HG03378 (cell line): ENCODE data around the gene AHDC1.

Experiments used
- ATAC-seq: cut with Tn5 transposase; IDR thresholded peaks from one replicate; pipeline ENCODE4 v1.9.1; 2021; ENCODE audit warnings: mild to moderate bottlenecking, moderate library complexity; ENCODE audit not compliant: unreplicated experiment

The AHDC1 gene

DNA sequence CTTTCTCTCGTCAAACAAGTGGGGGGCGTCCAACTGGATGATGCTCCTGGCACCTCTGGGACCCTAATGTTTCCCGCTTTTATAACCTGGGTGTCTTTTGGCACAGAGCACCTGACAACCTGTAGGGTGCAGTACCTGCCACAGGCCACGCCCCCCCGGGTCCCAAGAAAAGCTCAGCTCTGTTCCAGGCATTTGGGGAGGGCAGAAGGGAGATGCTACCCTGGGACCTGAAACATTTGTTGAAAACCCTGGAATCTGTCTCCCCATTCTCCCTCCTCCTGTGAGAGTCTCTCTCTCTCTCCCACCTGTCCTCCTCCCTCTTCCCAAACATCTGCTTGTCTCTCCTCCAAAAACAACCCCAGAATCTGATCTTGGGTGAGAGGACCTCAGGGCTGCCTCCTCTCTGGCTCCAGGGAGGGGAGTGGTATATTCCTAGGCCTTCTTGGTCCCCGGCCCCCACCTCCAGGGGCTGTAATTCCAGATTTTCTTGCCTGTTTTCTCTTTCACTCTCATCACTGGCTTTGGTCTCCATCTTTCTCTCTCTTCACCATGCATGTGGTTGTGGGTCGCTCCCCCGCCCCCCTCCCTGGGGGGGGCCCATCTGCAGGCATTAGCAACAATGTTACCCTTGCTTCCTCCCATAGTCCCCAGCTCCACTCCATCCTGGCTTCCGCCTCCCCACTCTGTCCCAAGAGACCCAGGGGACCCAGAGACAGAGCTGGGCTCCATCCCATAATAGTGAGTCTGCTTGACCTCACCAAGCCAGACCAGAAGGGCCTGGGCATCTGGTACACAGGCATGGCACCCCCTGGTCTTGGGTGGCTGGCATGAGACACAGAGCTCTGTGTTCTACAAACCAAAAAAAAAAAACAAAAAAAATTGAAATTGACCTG is 4.1 kb downstream of the AHDC1 start:
- no peak for ATAC-seq

DNA sequence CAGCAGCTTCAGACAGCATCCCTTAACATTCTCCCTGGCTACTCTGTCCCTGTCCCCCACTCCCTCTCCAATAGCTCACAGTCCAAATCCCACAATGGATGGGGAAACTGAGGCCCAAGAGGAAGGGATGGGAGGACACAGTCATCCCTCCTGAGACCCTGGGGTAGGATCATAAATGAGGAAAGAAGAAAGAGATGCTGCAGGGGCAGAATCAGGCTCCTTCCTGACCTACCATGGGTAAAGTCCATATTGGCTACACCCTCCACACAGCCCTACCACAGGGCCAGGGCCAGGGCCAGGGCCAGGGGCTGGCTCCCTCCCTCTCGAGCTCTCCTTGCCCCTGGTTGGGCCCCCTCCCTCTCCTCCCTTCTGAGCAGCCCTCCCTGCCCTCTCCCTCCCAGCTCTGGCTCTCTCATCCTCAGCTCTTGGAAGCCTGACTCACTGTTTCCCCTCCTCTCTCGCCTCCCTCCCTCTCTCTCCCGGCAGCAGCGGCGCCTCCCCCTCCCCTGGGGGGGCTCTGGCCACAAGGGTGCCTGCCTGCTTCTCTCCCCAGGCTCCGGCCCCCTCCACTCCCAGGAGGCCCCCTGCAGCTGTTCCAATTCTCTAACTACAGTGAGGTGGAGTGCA is 4.9 kb downstream of the AHDC1 start:
- ATAC-seq = no peak

DNA sequence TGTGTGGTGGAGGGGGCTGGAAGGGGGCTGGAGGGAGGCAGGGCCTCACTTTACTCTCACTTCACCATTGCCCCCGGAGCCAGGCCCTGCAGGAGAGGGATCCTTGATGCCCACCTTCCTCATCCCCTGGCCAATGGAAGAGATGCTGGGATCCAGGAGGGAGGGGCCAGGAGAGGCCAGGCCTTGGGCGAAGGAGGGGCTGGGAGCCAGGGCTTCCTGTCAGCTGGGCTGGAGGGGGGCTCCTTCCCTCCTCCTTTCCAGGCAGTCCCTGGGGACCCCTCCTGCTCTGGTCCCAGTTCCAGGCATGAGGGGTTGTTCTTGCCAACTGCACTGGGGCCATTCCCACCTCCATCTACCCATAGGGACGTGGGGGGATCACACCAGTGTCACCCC is 5.7 kb downstream of the AHDC1 start:
- no peak for ATAC-seq

DNA sequence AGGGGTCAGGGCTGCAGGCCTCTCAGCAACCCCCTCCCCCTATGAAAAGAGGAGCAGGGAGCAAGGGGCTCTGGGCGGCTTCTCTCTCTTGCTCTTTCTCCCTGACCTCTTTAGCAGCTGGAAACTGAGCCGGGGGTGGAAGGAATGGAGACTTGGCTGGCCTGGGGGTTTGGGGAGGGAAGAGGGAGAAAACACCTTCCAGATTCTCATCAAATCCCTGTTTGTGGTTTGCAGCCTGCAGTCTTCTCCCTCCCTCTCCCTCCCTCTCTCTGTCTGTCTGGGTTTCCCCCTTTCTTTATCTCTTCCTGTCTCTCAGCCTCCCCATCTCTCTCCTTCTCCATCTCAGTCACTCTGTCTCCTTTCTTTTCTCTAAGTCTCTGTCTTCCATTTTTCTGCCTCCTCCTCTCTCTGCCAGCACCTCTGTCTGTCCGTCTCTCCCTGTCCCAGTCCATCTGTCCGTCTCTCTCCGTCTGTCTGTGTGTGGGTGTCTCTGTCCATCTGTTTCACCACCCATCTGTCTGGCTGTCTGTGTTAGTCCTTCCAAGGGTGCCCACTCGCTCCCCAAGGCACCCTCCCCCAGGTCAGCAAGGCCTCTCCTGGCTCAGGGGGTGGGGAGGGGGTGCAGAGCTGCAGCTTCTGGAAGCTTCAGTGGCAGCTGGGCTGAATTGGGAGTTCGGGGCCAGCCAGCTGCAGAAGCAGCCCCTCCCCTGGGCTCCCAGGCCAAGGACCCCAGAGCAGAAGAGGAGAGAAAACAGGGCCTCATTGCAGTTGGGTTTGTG is 6.2 kb downstream of the AHDC1 start:
- ATAC-seq = no peak

DNA sequence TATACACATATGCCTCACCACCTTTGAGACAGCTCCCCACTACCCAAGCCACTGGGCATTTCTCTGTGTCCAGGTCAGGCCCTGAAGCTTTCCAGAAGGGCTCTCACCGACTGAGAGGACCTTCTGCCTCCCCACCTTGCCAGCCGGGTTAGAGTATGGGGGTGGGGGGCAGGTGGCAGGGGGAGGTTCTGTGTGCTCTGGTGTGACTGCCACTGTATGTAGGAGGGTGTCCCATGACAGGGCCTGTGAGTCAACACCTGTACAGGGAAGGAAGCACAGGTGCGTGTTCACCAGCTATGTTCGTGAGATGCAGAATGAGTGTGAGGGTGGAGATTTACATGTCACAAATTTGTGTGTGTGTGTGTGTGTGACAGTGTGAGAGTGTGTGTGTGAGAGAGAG is 7.0 kb downstream of the AHDC1 start:
- no peak for ATAC-seq

DNA sequence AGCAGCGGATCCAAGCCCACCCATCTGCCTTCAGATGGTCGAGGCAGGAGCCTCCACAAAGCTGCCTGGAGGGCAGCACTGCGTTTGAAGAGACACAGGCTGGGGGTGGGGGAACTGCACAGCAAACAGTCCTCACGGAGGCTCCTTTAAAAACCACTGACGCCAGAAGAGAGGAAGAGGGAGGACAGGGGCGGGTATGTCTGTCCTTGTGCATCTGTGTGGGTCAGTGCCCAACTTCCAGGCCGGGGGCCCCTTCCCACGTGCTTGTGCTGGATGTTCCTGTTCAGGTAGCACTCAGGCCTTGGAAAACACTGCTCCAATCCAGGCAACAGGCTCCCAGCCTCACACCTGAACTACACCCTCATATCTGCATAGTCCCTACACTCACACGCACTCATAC is 7.7 kb downstream of the AHDC1 start:
- ATAC-seq = no peak

DNA sequence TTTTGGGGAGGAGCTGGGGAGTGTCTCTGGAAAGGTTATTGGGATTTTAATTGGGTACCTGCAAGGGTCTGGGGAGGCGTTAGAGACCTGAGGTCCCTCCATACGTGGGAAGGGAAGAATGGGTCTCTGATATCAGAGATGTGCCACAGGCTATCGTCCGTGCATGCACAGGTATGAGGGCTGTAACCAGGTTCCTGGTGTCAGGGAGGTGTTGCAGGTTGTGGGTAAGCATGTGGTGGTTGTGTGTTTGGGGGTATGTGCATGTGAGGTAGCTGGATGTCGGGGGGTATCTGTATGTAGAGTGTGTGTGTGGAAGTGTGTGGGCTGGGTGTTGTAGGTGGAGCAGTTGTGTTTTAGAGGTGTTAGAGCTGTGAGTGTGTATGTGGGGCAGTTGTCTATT is 8.3 kb downstream of the AHDC1 start:
- no peak for ATAC-seq

DNA sequence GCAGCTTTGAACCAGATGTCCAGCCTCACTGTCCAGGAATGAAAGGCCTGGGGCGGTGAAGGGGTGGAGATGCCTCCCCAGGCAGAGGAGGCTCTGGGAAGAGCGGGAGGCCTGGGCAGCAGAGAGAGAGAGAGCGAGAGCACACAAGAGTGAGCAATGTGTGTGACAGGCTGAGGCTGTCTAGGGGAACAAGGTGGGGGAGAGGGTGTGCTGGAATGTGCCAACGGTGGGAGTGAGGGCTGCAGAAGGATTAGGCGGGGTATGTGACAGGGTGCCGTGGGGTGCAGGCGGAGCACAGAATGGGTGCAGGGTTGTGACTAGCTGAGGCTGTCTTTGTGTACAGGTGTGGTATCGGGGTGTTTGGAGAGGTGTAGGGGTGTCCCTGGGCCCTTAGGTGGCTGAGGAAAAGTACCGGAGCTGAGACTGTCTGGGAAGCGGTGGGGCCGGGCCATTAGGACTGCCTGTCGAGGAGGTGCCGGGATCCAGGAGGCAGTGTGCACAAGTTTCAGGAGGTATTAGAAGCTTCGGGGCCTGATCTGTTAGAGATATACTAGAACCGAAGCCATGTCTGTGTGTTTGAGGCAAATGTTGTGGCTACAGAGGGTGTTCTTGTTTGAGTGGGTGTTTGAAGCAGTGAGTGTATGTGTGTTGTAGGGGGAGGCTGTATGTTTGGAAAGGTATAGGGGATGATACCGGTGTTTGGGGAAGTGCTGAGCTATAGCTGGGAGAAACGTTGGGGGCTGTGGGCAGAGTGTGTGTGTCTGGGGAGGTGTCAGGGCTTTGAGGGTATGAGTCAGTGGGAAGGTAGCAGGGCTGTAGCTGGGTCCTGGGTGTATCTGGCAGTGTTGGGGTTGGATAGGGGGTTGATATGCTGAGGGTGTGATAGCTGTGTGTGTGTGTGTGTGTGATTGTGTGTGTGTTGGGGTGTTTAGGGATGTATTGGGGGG is 9.1 kb downstream of the AHDC1 start:
- no peak for ATAC-seq

DNA sequence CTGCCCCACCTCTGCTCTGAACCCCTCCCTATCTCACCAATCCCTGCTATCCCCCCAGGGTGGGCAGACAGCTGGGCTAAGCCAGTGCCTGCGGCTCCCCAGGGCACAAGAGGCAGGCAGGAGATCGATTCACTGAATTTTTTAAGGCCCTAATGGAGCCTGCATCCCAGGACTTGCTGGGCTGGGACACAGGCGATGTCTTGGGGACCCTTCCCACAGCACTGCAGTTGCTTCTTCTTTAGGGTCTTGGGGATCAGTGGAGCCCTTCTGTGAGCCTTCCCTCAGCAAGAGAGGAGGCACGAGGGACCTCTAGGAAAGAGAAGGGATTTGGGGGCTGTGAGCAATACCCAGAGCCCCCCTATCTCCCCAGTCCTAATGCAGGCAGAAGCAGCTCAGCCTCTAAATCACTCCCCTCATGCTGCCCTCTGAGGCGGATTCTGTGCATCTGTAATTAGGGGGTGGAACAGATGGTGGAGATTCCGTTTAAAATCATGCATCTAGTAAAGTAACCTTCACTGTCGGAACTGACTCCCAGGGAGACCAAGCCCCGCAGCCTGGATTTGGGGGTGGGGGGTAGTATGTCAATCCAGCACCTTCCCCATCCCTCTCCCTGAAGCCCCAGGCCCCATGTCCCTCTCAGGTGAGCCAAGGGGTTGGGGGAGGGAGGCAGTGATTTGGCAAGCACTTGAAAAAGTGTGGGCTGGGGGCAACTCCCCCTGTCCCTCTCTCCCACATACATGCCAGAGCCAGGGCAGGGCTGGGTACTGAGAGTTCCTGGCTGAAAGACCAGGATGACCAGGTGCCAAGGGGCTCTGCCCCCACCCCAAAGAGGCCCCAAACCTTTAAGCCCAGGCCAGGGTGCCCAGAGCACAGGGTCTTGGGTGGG is 10.0 kb downstream of the AHDC1 start:
- ATAC-seq = no peak

DNA sequence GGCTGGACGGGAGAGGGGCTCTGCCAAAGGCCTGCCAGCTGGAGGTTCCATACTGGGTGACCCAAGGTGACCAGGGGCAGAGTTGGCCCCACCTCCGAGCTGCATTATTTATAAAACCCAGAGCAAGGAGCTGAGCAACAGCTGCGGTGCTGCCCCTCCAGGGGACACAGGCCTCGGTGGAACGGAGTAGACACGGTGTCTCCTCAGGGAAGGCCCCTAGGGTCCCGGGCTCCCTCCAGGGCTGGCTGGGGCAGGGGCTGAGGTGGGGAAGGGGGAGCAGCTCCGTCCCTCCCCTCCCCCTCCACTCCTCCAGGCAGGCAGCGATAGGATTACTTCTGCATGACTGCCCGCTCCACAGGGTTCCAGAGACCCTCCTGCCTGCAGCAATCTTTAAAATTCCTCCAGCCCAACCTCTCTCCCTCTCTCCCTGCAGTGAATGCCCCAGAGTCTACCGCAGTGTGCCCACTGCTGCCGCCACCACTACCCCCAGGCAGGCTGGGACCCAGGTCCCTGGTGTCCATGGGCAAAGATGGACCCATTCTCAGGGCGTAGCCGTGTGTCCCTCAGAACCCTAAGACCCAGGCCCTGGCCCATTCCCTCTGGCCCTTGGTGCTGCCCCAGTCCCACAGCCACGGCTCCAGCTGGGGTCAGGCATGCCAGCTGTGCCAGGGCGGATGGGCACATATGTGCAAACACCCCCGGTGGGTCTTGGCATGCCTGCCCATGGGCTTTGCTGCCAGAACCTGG is 10.8 kb downstream of the AHDC1 start:
- no peak for ATAC-seq

DNA sequence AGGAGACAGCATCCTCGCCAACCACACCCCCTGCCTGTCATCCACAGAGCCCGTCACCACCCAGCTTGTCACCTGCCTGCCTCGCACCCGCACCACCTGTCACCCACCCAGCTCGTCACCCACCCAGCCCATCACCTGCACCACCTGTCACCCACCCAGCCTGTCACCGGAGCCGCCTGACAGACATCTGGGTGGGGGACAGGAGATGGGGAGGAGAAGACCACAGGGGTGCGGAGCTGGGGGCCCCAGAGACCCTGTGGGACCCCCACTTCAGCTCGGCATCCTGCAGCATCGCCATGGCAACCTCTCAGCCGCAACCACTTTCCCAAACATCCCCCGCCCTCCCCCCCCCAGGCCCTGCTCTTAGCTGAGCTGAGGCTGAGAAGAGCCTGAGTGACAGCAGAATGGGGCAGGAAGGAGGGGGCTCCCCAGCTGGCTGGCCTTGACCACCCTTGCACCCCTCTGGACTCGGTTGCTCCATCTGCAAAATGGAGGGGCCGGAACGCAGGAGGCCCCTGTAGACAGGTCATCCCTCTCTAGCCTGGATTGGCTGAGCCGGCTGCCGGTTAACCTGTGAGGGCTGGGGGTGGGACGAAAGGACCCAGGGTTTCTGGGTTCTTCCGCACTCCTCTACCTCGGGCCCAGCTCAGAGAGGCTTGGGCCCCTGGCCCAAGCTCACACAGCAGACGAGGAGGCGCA is 11.6 kb downstream of the AHDC1 start:
- ATAC-seq = no peak

DNA sequence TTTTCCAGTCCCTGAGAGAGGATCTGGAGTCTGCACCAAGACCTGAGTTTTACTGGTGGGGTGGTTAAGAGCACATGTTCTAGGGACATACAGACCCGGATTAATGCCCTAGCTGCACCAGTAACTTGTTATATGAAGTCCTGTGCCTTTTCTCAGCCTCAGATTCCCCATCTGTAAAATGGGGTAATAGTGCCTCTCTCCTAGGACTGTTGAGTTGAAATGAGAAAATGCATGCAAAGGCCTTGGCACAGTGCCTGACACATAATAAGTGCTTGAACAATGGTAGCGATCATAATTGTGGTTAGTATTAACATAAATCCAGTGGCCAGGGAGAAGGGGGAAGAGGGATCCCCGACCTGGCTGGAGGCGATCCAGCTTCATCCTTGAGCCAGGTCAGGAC is 12.3 kb downstream of the AHDC1 start:
- no peak for ATAC-seq

DNA sequence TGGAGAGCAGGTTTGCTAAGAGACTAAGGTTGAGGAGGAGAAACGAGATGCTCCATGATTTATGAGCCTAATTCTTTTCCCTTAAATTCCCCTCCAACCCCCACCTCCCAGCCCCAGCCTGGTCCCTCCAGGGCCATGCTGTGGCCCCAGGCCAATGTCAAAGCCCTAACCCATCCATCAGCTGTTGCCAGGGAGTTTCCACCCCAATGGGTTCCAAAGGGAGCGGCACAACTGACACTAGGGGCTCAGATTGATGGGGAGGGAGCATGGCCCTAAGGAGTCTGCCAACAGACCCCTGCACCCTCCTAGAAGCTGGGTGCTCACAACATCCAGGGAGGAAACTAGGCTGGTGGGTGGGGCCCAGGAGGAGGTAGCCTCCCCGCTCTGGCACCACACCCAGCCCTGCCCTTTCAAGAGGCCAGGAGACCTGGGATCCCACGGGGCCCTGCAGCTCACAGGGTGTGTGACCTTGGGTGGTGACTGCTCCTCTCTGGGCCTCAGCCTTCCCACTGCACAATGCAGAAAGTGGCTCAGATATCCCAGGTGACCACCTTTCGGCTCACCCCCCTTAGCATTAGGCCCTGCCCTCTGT is 12.9 kb downstream of the AHDC1 start:
- no peak for ATAC-seq

DNA sequence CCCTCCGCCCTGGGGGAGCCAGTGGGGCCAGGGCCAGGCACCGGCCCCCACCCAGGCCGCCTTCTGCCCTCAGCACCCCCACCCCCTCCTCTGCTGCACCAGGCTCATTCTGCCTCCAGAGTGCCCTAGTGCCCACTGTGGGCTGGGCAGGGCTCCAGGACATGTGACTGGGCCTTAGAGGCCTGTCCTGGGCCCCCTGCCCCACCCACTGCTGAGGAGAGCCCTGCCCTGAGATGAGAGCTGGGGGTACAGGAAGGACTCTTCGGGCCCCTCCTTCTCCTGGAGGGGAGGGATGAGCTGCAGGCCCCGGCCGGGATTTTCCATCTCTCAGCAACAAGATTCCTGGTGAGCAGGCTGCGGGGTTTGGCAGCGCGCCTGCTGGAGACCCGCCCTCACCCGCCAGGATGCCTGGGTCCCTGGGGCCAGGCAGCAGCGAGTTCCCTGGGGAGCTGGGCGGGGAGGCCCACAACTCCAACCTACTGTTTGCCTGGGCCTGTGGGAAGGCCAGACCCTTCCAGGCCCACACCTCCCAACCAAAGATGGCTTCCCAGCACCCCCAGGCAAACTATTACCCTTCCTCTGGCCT is 14.0 kb downstream of the AHDC1 start:
- no peak for ATAC-seq

DNA sequence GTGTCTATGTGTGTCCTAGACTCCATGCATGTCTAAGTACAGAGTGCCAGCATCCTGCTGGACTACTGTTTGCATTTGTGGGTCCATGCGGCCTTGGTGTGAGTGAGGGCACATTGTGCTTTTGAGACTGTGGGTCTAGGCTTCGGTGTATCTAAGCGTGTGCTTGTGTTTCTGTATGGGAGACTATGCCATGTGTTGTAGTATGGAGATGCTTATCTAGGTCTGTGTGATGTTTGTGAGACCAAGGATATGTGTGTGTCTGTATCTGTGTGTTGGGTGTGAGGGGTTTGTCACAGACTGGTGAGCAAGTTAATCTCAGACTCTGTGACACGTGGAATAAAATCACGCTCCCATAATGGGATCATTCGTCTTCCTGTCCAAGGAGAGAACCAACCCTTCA is 14.5 kb downstream of the AHDC1 start:
- ATAC-seq = no peak

DNA sequence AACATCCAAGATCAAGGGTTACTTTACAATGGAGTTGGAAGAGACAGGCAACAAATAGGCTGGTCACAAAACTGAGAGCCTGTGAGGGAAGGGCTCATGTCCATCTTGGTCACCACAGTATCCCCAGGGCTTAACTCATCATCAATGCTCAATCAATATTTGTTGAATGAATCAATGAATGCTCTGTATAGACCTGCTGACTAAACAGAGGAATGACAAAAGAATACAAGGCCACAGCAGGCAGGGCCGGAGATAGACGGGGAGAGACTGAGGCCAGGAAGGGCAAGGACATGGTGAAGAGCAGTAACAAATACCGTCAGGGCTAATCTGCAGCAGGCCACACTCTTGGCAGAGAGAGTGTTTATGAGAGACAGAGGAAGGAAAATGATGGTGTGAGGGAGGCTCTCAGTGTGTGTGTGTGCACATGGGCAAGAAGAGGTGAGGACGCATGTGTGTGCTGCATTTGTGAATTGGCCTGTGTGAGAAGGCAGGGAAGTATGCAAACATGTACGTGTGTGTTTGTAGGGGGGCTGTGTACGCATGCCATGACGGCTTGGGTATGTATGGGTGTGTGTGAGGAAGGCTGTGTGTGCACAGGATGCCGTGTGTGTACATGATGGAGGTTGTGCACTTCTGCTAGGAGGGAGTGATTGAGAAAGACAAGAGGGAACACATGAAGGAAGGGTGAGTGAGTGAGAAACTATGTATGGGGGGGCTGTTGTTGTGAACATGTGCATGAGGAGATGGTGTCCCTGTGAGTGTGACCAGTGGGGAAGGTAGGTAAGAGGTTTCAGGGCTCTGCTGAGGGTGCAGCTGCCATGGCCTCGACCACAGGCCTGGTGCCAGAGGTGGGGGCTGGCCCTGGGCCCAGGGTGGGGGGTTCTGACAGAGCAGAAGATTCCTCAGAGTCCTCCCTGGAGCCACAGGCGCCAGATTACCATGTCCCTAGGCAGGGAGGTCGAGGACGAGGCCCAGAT is 15.4 kb downstream of the AHDC1 start:
- ATAC-seq = no peak
